ENCODE data around the gene COL7A1.

Gene COL7A1

GRCh38 chr3:48543271-48543866, 51.8 kb downstream of the COL7A1 start:
- Histone ChIP-seq H3K9me3 (ENCODE audit: control extremely low read depth in 1 of 5, control insufficient read depth in 4 of 5, insufficient read depth in 2 of 5, low read depth in 1 of 5, low read length in 4 of 5) (no peaks in the 10 kb centered on the region), H3K36me3 (ENCODE audit: control insufficient read depth in 4 of 4, insufficient read depth in 4 of 4, low read length in 3 of 4) (peaks cover 0 to 29% (median 8%) of the 10 kb centered on the region in 4 experiments), H3K4me1 (ENCODE audit: control extremely low read depth in 1 of 4, control insufficient read depth in 4 of 4, insufficient read depth in 4 of 4, low read length in 3 of 4) (peaks cover 0 to 11% (median 9%) of the 10 kb centered on the region in 4 experiments), H3K27me3 (replicated peaks in 2 of 5; ENCODE audit: control insufficient read depth in 4 of 5, insufficient read depth in 5 of 5, low read length in 4 of 5) (no peaks in the 10 kb centered on the region), H3K4me3 (ENCODE audit: control insufficient read depth in 1 of 7, extremely low read depth in 1 of 7, insufficient read depth in 4 of 7, low read depth in 2 of 7, low read length in 6 of 7) (no peak overlapping the region), H3K27ac (ENCODE audit: insufficient read depth in 1 of 2, low read depth in 1 of 2, low read length in 2 of 2, poor library complexity in 1 of 2, severe bottlenecking in 2 of 2) (no peak overlapping the region)
- CTCF ChIA-PET = interaction anchor here (0.6 to 8.8 kb wide), 4 partner anchors 8 to 43 kb away, joined by 3 to 48 read pairs (median 5); no protein-coding TSS in a partner anchor
- WGBS (ENCODE audit: insufficient coverage) = 37% methylated on average over 6 of the region's 9 CpGs
- DNase-seq = peak in 2 of 3 donors; percentile 71 to 72
- POLR2A ChIA-PET = interaction anchor here (0.6 to 1.0 kb wide), 2 partner anchors 14 to 94 kb away, joined by 3 to 4 read pairs; no protein-coding TSS in a partner anchor

GRCh38 chr3:48538451-48538850, 56.7 kb downstream of the COL7A1 start:
- Histone ChIP-seq H3K4me1 (ENCODE audit: control extremely low read depth in 1 of 4, control insufficient read depth in 4 of 4, insufficient read depth in 4 of 4, low read length in 3 of 4) (peaks cover 0 to 7% (median 5%) of the 10 kb centered on the region in 4 experiments), H3K27me3 (replicated peaks in 2 of 5; ENCODE audit: control insufficient read depth in 4 of 5, insufficient read depth in 5 of 5, low read length in 4 of 5) (no peaks in the 10 kb centered on the region), H3K4me3 (ENCODE audit: control insufficient read depth in 1 of 7, extremely low read depth in 1 of 7, insufficient read depth in 4 of 7, low read depth in 2 of 7, low read length in 6 of 7) (no peak overlapping the region), H3K9me3 (ENCODE audit: control extremely low read depth in 1 of 5, control insufficient read depth in 4 of 5, insufficient read depth in 2 of 5, low read depth in 1 of 5, low read length in 4 of 5) (no peaks in the 10 kb centered on the region), H3K36me3 (ENCODE audit: control insufficient read depth in 4 of 4, insufficient read depth in 4 of 4, low read length in 3 of 4) (peaks cover 7 to 29% (median 15%) of the 10 kb centered on the region in 4 experiments), H3K27ac (ENCODE audit: insufficient read depth in 1 of 2, low read depth in 1 of 2, low read length in 2 of 2, poor library complexity in 1 of 2, severe bottlenecking in 2 of 2) (no peak overlapping the region)
- 96% methylated on average over 12 of the region's 12 CpGs for WGBS (ENCODE audit: insufficient coverage)
- ChIA-PET CTCF (interaction anchor here (8.8 kb wide), 1 partner anchor 13 kb away, joined by 48 read pairs; no protein-coding TSS in a partner anchor), POLR2A (no interaction called here)
- DNase-seq = no peak

DNA sequence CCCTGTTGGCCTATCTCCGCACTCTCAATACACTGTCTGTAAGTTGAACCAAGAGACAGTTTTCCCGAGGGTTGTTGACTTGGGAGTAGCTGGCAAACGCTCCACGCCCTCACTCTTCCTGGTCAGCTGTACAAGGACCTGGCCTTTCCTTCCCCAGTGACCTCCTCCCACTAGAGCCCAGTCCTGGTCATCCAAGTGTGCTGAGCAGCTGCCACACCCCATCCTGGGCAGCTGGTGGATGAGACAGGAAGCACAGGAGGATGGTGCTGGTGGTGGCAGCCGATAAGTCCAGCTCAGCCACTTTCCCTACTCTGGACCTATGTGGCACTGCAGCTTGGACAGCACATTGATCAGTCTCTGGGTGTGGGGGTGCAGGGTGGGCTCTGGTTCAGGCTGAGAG, 58.3 kb downstream of the COL7A1 start:
- ChIA-PET POLR2A (no interaction called here), CTCF (interaction anchor here (0.7 to 8.8 kb wide), 5 partner anchors 8 to 27 kb away, joined by 3 to 48 read pairs (median 5); no protein-coding TSS in a partner anchor)
- H3K27me3 ChIP-seq (replicated peaks in 2 of 5; ENCODE audit: control insufficient read depth in 4 of 5, insufficient read depth in 5 of 5, low read length in 4 of 5) = no peaks in the 10 kb centered on the region
- H3K36me3 ChIP-seq (ENCODE audit: control insufficient read depth in 4 of 4, insufficient read depth in 4 of 4, low read length in 3 of 4) = peaks cover 7 to 29% (median 15%) of the 10 kb centered on the region in 4 experiments
- no peak for DNase-seq
- H3K9me3 ChIP-seq (ENCODE audit: control extremely low read depth in 1 of 5, control insufficient read depth in 4 of 5, insufficient read depth in 2 of 5, low read depth in 1 of 5, low read length in 4 of 5) = no peaks in the 10 kb centered on the region
- H3K27ac ChIP-seq (ENCODE audit: insufficient read depth in 1 of 2, low read depth in 1 of 2, low read length in 2 of 2, poor library complexity in 1 of 2, severe bottlenecking in 2 of 2) = no peak overlapping the region
- no peaks in the 10 kb centered on the region for H3K4me1 ChIP-seq (ENCODE audit: control extremely low read depth in 1 of 4, control insufficient read depth in 4 of 4, insufficient read depth in 4 of 4, low read length in 3 of 4)
- WGBS (ENCODE audit: insufficient coverage) = 95% methylated on average over 3 of the region's 5 CpGs
- H3K4me3 ChIP-seq (ENCODE audit: control insufficient read depth in 1 of 7, extremely low read depth in 1 of 7, insufficient read depth in 4 of 7, low read depth in 2 of 7, low read length in 6 of 7) = no peak overlapping the region

GRCh38 chr3:48536116-48536515, 59.0 kb downstream of the COL7A1 start:
- no peak for DNase-seq
- POLR2A ChIA-PET = no interaction called here
- Histone ChIP-seq H3K4me3 (ENCODE audit: control insufficient read depth in 1 of 7, extremely low read depth in 1 of 7, insufficient read depth in 4 of 7, low read depth in 2 of 7, low read length in 6 of 7) (no peak overlapping the region), H3K27ac (ENCODE audit: insufficient read depth in 1 of 2, low read depth in 1 of 2, low read length in 2 of 2, poor library complexity in 1 of 2, severe bottlenecking in 2 of 2) (no peak overlapping the region), H3K27me3 (replicated peaks in 2 of 5; ENCODE audit: control insufficient read depth in 4 of 5, insufficient read depth in 5 of 5, low read length in 4 of 5) (no peaks in the 10 kb centered on the region), H3K9me3 (ENCODE audit: control extremely low read depth in 1 of 5, control insufficient read depth in 4 of 5, insufficient read depth in 2 of 5, low read depth in 1 of 5, low read length in 4 of 5) (no peaks in the 10 kb centered on the region), H3K4me1 (ENCODE audit: control extremely low read depth in 1 of 4, control insufficient read depth in 4 of 4, insufficient read depth in 4 of 4, low read length in 3 of 4) (no peaks in the 10 kb centered on the region), H3K36me3 (ENCODE audit: control insufficient read depth in 4 of 4, insufficient read depth in 4 of 4, low read length in 3 of 4) (peaks cover 7 to 29% (median 15%) of the 10 kb centered on the region in 4 experiments)
- 92% methylated on average over 17 of the region's 19 CpGs for WGBS (ENCODE audit: insufficient coverage)
- CTCF ChIA-PET = interaction anchor here (1.2 to 8.8 kb wide), 3 partner anchors 9 to 15 kb away, joined by 3 to 48 read pairs (median 5); no protein-coding TSS in a partner anchor

DNA sequence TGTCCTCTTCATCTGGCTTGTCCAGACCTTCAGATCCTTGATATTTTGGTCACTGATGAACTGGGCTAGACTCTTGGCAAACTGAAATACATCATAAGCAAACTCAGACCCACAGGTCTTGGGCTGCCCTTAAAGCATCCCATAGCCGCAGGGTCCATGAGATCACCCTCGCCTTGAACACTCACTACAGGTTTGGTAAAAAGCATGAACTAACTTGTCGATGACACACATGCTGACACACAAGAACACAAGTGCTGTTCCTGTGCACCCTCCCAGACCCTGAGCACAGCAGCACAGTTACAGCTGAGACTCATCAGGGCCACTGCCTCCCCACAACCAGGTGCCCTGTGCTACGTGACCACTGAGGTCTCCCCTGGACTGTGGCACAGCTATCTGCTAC, 59.6 kb downstream of the COL7A1 start:
- no peak for DNase-seq
- WGBS (ENCODE audit: insufficient coverage) = 88% methylated on average over 3 of the region's 4 CpGs
- Histone ChIP-seq H3K4me1 (ENCODE audit: control extremely low read depth in 1 of 4, control insufficient read depth in 4 of 4, insufficient read depth in 4 of 4, low read length in 3 of 4) (no peaks in the 10 kb centered on the region), H3K36me3 (ENCODE audit: control insufficient read depth in 4 of 4, insufficient read depth in 4 of 4, low read length in 3 of 4) (peaks cover 7 to 29% (median 15%) of the 10 kb centered on the region in 4 experiments), H3K27ac (ENCODE audit: insufficient read depth in 1 of 2, low read depth in 1 of 2, low read length in 2 of 2, poor library complexity in 1 of 2, severe bottlenecking in 2 of 2) (no peak overlapping the region), H3K9me3 (ENCODE audit: control extremely low read depth in 1 of 5, control insufficient read depth in 4 of 5, insufficient read depth in 2 of 5, low read depth in 1 of 5, low read length in 4 of 5) (no peaks in the 10 kb centered on the region), H3K27me3 (replicated peaks in 2 of 5; ENCODE audit: control insufficient read depth in 4 of 5, insufficient read depth in 5 of 5, low read length in 4 of 5) (no peaks in the 10 kb centered on the region), H3K4me3 (ENCODE audit: control insufficient read depth in 1 of 7, extremely low read depth in 1 of 7, insufficient read depth in 4 of 7, low read depth in 2 of 7, low read length in 6 of 7) (no peak overlapping the region)
- POLR2A ChIA-PET = no interaction called here
- CTCF ChIA-PET = interaction anchor here (8.8 kb wide), 1 partner anchor 15 kb away, joined by 48 read pairs; no protein-coding TSS in a partner anchor

DNA sequence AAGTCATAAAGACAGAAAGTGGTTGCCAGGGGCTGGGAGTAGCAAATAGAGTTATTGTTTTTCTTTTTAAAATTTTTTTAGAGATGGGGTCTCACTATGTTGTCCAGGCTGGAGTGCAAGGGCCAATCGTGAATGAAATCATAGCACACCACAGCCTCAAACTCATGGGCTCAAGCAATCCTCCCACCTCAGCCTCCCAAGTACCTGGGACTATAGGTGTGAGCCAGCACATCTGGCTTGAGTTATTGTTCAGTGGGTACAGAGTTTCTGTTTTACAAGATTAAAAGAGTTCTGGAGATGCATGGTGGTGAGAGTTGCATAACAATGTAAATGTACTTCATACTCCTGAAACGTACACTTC, 62.2 kb downstream of the COL7A1 start:
- no peak overlapping the region for H3K27ac ChIP-seq (ENCODE audit: insufficient read depth in 1 of 2, low read depth in 1 of 2, low read length in 2 of 2, poor library complexity in 1 of 2, severe bottlenecking in 2 of 2)
- POLR2A ChIA-PET = no interaction called here
- H3K9me3 ChIP-seq (ENCODE audit: control extremely low read depth in 1 of 5, control insufficient read depth in 4 of 5, insufficient read depth in 2 of 5, low read depth in 1 of 5, low read length in 4 of 5) = no peaks in the 10 kb centered on the region
- no CpG with 5 or more reads among the region's 2 CpGs for WGBS (ENCODE audit: insufficient coverage)
- no peaks in the 10 kb centered on the region for H3K27me3 ChIP-seq (replicated peaks in 2 of 5; ENCODE audit: control insufficient read depth in 4 of 5, insufficient read depth in 5 of 5, low read length in 4 of 5)
- CTCF ChIA-PET = interaction anchor here (1.0 kb wide), 1 partner anchor 9 kb away, joined by 3 read pairs; no protein-coding TSS in a partner anchor
- no peak for DNase-seq
- peaks cover 0 to 15% (median 0%) of the 10 kb centered on the region in 4 experiments for H3K4me1 ChIP-seq (ENCODE audit: control extremely low read depth in 1 of 4, control insufficient read depth in 4 of 4, insufficient read depth in 4 of 4, low read length in 3 of 4)
- no peak overlapping the region for H3K4me3 ChIP-seq (ENCODE audit: control insufficient read depth in 1 of 7, extremely low read depth in 1 of 7, insufficient read depth in 4 of 7, low read depth in 2 of 7, low read length in 6 of 7)
- peaks cover 2 to 20% (median 12%) of the 10 kb centered on the region in 4 experiments for H3K36me3 ChIP-seq (ENCODE audit: control insufficient read depth in 4 of 4, insufficient read depth in 4 of 4, low read length in 3 of 4)

DNA sequence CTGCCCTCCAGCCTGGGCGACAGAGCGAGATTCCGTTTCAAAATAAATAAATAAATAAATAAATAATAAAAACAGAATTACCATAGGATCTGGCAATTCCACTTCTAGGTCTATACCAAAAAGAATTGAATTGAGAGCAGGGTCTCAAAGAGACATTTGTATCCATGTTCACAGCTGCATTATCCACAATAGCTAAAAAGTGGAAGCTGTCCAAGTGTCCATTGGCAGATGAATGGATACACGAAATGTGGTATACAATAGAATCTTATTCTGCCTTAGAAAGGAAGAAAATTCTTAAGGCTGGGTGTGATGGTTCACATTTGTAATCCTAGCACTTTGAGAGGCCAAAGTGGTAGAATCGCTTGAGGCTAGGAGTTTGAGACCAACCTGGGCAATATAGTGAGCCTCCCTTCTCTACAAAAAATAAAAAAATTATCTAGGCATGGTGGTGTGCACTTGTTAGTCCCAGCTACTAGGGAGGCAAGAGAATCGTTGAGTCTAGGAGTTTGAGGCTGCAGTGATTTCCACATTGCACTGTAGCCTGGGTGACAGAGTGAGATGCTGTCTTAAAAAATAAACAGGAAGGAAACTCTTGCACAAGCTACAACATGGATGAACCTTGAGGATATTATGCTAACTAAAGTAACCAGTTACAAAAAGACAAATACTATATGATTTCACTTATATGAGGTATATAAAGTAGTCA, 62.7 kb downstream of the COL7A1 start:
- POLR2A ChIA-PET = no interaction called here
- no peaks in the 10 kb centered on the region for H3K27me3 ChIP-seq (replicated peaks in 2 of 5; ENCODE audit: control insufficient read depth in 4 of 5, insufficient read depth in 5 of 5, low read length in 4 of 5)
- peaks cover 2 to 20% (median 12%) of the 10 kb centered on the region in 4 experiments for H3K36me3 ChIP-seq (ENCODE audit: control insufficient read depth in 4 of 4, insufficient read depth in 4 of 4, low read length in 3 of 4)
- H3K4me1 ChIP-seq (ENCODE audit: control extremely low read depth in 1 of 4, control insufficient read depth in 4 of 4, insufficient read depth in 4 of 4, low read length in 3 of 4) = peaks cover 0 to 17% (median 0%) of the 10 kb centered on the region in 4 experiments
- no peak for DNase-seq
- no peak overlapping the region for H3K4me3 ChIP-seq (ENCODE audit: control insufficient read depth in 1 of 7, extremely low read depth in 1 of 7, insufficient read depth in 4 of 7, low read depth in 2 of 7, low read length in 6 of 7)
- 90% methylated on average over 1 of the region's 6 CpGs for WGBS (ENCODE audit: insufficient coverage)
- no peaks in the 10 kb centered on the region for H3K9me3 ChIP-seq (ENCODE audit: control extremely low read depth in 1 of 5, control insufficient read depth in 4 of 5, insufficient read depth in 2 of 5, low read depth in 1 of 5, low read length in 4 of 5)
- CTCF ChIA-PET = interaction anchor here (1.0 kb wide), 1 partner anchor 8 kb away, joined by 3 read pairs; no protein-coding TSS in a partner anchor
- no peak overlapping the region for H3K27ac ChIP-seq (ENCODE audit: insufficient read depth in 1 of 2, low read depth in 1 of 2, low read length in 2 of 2, poor library complexity in 1 of 2, severe bottlenecking in 2 of 2)

Data from common myeloid progenitor, CD34-positive (primary cell).